GM10266 (cell line): Measurements from ENCODE around the gene MRPL23.

ENCODE experiments used
- DNase-seq: peaks from one replicate; pipeline ENCODE4 v3.0.0; 2012; ENCODE audit errors: extremely low spot score
- CTCF ChIP-seq: IDR thresholded peaks from 2 replicates; pipeline ENCODE4 v1.5.1; 2012; ENCODE audit warnings: mild to moderate bottlenecking, low read depth; ENCODE audit not compliant: control insufficient read depth, insufficient read depth; ENCODE audit errors: missing control alignments

MRPL23 gene

GRCh38 chr11:1923201-1923956, 23.8 kb upstream of the MRPL23 start:
- DNase-seq, result no peak
- TF ChIP-seq CTCF, result no peak

- DNase-seq, result no peak
- TF ChIP-seq CTCF, result no peak
Measured at GRCh38 chr11:1924181-1924580, 23.0 kb upstream of the MRPL23 start.

GRCh38 chr11:1924646-1925372, 22.3 kb upstream of the MRPL23 start:
- TF ChIP-seq CTCF, result no peak
- peak; percentile 20 for DNase-seq

- no peak for TF ChIP-seq CTCF
- DNase-seq, result peak; percentile 18
Measured at GRCh38 chr11:1925373-1926155, 21.6 kb upstream of the MRPL23 start.

- no peak for TF ChIP-seq CTCF
- DNase-seq, result peak; percentile 18
Measured at GRCh38 chr11:1926156-1927025, 20.7 kb upstream of the MRPL23 start.

- no peak for TF ChIP-seq CTCF
- peak; percentile 21 for DNase-seq
Measured at GRCh38 chr11:1927026-1927847, 19.9 kb upstream of the MRPL23 start.
